ENCODE measurements around the gene YWHAH.

YWHAH gene

GRCh38 chr22:31915586-31915985 is 28.7 kb upstream of the YWHAH start:
- no peak for ATAC-seq
- TF ChIP-seq ARNTL (CRISPR knock-in tag; IDR thresholded peaks at IDR 0.05; ENCODE audit: borderline replicate concordance, low read depth) (no peak), GLIS3 (CRISPR knock-in tag; IDR thresholded peaks at IDR 0.05) (no peak), POU6F1 (CRISPR knock-in tag; IDR thresholded peaks at IDR 0.05; ENCODE audit: borderline replicate concordance, low read depth) (no peak), ZFP30 (CRISPR knock-in tag; IDR thresholded peaks at IDR 0.05) (no peak)

- TF ChIP-seq GLIS3 (CRISPR knock-in tag; IDR thresholded peaks at IDR 0.05): no peak
- no peak for TF ChIP-seq SNAI2 (CRISPR knock-in tag; IDR thresholded peaks at IDR 0.05)
- no peak for TF ChIP-seq CSRNP3 (CRISPR knock-in tag; IDR thresholded peaks at IDR 0.05)
- no peak for TF ChIP-seq PPARA (CRISPR knock-in tag; IDR thresholded peaks at IDR 0.05; ENCODE audit: borderline replicate concordance)
- no peak for TF ChIP-seq ZNF565 (CRISPR knock-in tag; conservative IDR thresholded peaks at IDR 0.05; ENCODE audit: low read depth)
- no peak for TF ChIP-seq RARB (CRISPR knock-in tag; IDR thresholded peaks at IDR 0.05)
- TF ChIP-seq, protein P1, sequence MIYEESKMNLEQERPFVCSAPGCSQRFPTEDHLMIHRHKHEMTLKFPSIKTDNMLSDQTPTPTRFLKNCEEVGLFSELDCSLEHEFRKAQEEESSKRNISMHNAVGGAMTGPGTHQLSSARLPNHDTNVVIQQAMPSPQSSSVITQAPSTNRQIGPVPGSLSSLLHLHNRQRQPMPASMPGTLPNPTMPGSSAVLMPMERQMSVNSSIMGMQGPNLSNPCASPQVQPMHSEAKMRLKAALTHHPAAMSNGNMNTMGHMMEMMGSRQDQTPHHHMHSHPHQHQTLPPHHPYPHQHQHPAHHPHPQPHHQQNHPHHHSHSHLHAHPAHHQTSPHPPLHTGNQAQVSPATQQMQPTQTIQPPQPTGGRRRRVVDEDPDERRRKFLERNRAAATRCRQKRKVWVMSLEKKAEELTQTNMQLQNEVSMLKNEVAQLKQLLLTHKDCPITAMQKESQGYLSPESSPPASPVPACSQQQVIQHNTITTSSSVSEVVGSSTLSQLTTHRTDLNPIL (CRISPR knock-in tag; IDR thresholded peaks at IDR 0.05; ENCODE audit: low read depth): no peak
- no peak for TF ChIP-seq ZFP3 (CRISPR knock-in tag; IDR thresholded peaks at IDR 0.05)
- no peak for TF ChIP-seq ZNF70 (CRISPR knock-in tag; IDR thresholded peaks at IDR 0.05)
- TF ChIP-seq CSDC2 (CRISPR knock-in tag; IDR thresholded peaks at IDR 0.05): no peak
- ATAC-seq: no peak
Observed at GRCh38 chr22:31917227-31917921, 27.0 kb upstream of the YWHAH start.

DNA sequence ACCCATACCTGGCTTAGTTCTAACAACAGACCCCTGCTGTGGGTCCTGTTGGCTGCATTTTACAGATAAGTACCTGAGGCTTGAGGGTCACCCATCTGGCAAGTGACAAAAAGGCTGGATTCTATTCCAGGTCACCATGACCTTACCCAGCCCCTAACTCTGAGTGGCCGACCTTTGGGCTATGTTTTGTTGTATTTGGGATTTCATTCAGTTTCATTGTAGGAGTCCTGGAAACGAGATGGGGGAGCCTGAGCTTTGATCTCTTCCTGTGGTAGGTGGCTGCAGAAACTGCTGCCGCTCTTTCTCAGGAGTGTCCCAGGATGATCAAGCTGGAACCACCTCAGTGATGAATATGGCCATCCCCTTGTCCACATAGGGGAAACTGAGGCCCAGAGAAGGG is 24.6 kb upstream of the YWHAH start:
- ATAC-seq: no peak
- TF ChIP-seq BACH2 (CRISPR knock-in tag; IDR thresholded peaks at IDR 0.05; ENCODE audit: borderline replicate concordance): no peak
- no peak for TF ChIP-seq PATZ1 (CRISPR knock-in tag; IDR thresholded peaks at IDR 0.05; ENCODE audit: borderline replicate concordance)
- TF ChIP-seq CSDC2 (CRISPR knock-in tag; IDR thresholded peaks at IDR 0.05): no peak
- no peak for TF ChIP-seq ZNF70 (CRISPR knock-in tag; IDR thresholded peaks at IDR 0.05)
- TF ChIP-seq ZNF8 (CRISPR knock-in tag; IDR thresholded peaks at IDR 0.05): no peak
- TF ChIP-seq ZC3H10 (CRISPR knock-in tag; IDR thresholded peaks at IDR 0.05): no peak
- TF ChIP-seq, protein P1 (CRISPR knock-in tag; IDR thresholded peaks at IDR 0.05; ENCODE audit: low read depth): no peak
- no peak for TF ChIP-seq SNAI2 (CRISPR knock-in tag; IDR thresholded peaks at IDR 0.05)
- TF ChIP-seq RARB (CRISPR knock-in tag; IDR thresholded peaks at IDR 0.05): no peak
- TF ChIP-seq ESRRG (CRISPR knock-in tag; IDR thresholded peaks at IDR 0.05): no peak
- TF ChIP-seq PPARA (CRISPR knock-in tag; IDR thresholded peaks at IDR 0.05; ENCODE audit: borderline replicate concordance): no peak
- TF ChIP-seq OSR1 (CRISPR knock-in tag; IDR thresholded peaks at IDR 0.05): no peak

GRCh38 chr22:31920306-31920705 is 24.0 kb upstream of the YWHAH start:
- ATAC-seq: no peak
- TF ChIP-seq TCF4 (CRISPR knock-in tag; IDR thresholded peaks at IDR 0.05; ENCODE audit: borderline replicate concordance) (no peak), ZNF565 (CRISPR knock-in tag; conservative IDR thresholded peaks at IDR 0.05; ENCODE audit: low read depth) (no peak), CSDC2 (CRISPR knock-in tag; IDR thresholded peaks at IDR 0.05) (no peak), BACH2 (CRISPR knock-in tag; IDR thresholded peaks at IDR 0.05; ENCODE audit: borderline replicate concordance) (no peak), ZNF8 (CRISPR knock-in tag; IDR thresholded peaks at IDR 0.05) (no peak), POU6F1 (CRISPR knock-in tag; IDR thresholded peaks at IDR 0.05; ENCODE audit: borderline replicate concordance, low read depth) (no peak), ARNTL (CRISPR knock-in tag; IDR thresholded peaks at IDR 0.05; ENCODE audit: borderline replicate concordance, low read depth) (no peak), TSHZ2 (CRISPR knock-in tag; IDR thresholded peaks at IDR 0.05) (no peak)
- TF ChIP-seq, protein P1 (CRISPR knock-in tag; IDR thresholded peaks at IDR 0.05; ENCODE audit: low read depth): no peak

Data from SK-N-SH treated with all-trans-retinoic acid at 6 μM for 48 hours (cell line).